HEK293 (cell line): ENCODE data around the gene FOXN1.

Source experiments
- MYNN ChIP-seq: fragments of 450-650 bp; formaldehyde crosslinking; IDR thresholded peaks from 2 replicates; pipeline ENCODE4 v1.5.1; 2016; ENCODE audit warnings: missing biosample characterization, missing genetic modification characterization, borderline replicate concordance
- SALL2 ChIP-seq: fragments of 450-650 bp; formaldehyde crosslinking; IDR thresholded peaks from 2 replicates; pipeline ENCODE4 v1.5.0; 2017; ENCODE audit warnings: missing biosample characterization, mild to moderate bottlenecking, missing genetic modification characterization, borderline replicate concordance
- YY2 ChIP-seq: fragments of 450-650 bp; formaldehyde crosslinking; IDR thresholded peaks from 2 replicates; pipeline ENCODE4 v1.5.1; 2016; ENCODE audit warnings: missing biosample characterization, missing genetic modification characterization
- ZBTB17 ChIP-seq: fragments of 450-650 bp; formaldehyde crosslinking; IDR thresholded peaks from 2 replicates; pipeline ENCODE4 v1.5.1; 2016; ENCODE audit warnings: missing biosample characterization, missing genetic modification characterization
- ZBTB7A ChIP-seq: fragments of 450-650 bp; formaldehyde crosslinking; IDR thresholded peaks from 2 replicates; pipeline ENCODE4 v1.5.1; 2016; ENCODE audit warnings: low read depth, missing biosample characterization, missing genetic modification characterization
- ZNF10 ChIP-seq: fragments of 450-650 bp; formaldehyde crosslinking; IDR thresholded peaks from 2 replicates; pipeline ENCODE4 v1.5.1; 2017; ENCODE audit warnings: missing biosample characterization, missing genetic modification characterization
- ZNF24 ChIP-seq: fragments of 450-650 bp; formaldehyde crosslinking; IDR thresholded peaks from 2 replicates; pipeline ENCODE4 v1.5.1; 2016; ENCODE audit warnings: missing biosample characterization, missing genetic modification characterization
- ZNF335 ChIP-seq: fragments of 450-650 bp; formaldehyde crosslinking; conservative IDR thresholded peaks from 2 replicates; pipeline ENCODE4 v1.5.1; 2016; ENCODE audit warnings: missing biosample characterization, missing genetic modification characterization
- ZNF629 ChIP-seq: fragments of 450-650 bp; formaldehyde crosslinking; IDR thresholded peaks from 2 replicates; pipeline ENCODE4 v1.5.1; 2017; ENCODE audit warnings: missing biosample characterization, missing genetic modification characterization
- ZSCAN16 ChIP-seq: fragments of 450-650 bp; formaldehyde crosslinking; IDR thresholded peaks from 2 replicates; pipeline ENCODE4 v1.5.1; 2016; ENCODE audit warnings: missing biosample characterization, missing genetic modification characterization
- TF ChIP-seq, protein P1 (sequence below): fragments of 450-650 bp; formaldehyde crosslinking; IDR thresholded peaks from 2 replicates; pipeline ENCODE4 v1.5.1; 2016; ENCODE audit warnings: missing biosample characterization, missing genetic modification characterization
- TF ChIP-seq, protein P2 (sequence below): fragments of 450-650 bp; formaldehyde crosslinking; IDR thresholded peaks from 2 replicates; pipeline ENCODE4 v1.5.1; 2016; ENCODE audit warnings: missing biosample characterization, missing genetic modification characterization, low read depth

GRCh38 chr17:28511858-28512461 is 5.8 kb downstream of the FOXN1 start:
- TF ChIP-seq ZBTB7A (no peak), ZNF24 (tag by site-specific recombination) (no peak), SALL2 (no peak), MYNN (no peak), ZNF335 (tag by site-specific recombination) (no peak), ZBTB17 (tag by site-specific recombination) (no peak), ZNF10 (tag by site-specific recombination) (no peak), ZNF629 (tag by site-specific recombination) (no peak), YY2 (tag by site-specific recombination) (no peak), ZSCAN16 (tag by site-specific recombination) (no peak)
- TF ChIP-seq, protein P1, sequence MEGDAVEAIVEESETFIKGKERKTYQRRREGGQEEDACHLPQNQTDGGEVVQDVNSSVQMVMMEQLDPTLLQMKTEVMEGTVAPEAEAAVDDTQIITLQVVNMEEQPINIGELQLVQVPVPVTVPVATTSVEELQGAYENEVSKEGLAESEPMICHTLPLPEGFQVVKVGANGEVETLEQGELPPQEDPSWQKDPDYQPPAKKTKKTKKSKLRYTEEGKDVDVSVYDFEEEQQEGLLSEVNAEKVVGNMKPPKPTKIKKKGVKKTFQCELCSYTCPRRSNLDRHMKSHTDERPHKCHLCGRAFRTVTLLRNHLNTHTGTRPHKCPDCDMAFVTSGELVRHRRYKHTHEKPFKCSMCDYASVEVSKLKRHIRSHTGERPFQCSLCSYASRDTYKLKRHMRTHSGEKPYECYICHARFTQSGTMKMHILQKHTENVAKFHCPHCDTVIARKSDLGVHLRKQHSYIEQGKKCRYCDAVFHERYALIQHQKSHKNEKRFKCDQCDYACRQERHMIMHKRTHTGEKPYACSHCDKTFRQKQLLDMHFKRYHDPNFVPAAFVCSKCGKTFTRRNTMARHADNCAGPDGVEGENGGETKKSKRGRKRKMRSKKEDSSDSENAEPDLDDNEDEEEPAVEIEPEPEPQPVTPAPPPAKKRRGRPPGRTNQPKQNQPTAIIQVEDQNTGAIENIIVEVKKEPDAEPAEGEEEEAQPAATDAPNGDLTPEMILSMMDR (tag by site-specific recombination), result no peak
- TF ChIP-seq, protein P2, sequence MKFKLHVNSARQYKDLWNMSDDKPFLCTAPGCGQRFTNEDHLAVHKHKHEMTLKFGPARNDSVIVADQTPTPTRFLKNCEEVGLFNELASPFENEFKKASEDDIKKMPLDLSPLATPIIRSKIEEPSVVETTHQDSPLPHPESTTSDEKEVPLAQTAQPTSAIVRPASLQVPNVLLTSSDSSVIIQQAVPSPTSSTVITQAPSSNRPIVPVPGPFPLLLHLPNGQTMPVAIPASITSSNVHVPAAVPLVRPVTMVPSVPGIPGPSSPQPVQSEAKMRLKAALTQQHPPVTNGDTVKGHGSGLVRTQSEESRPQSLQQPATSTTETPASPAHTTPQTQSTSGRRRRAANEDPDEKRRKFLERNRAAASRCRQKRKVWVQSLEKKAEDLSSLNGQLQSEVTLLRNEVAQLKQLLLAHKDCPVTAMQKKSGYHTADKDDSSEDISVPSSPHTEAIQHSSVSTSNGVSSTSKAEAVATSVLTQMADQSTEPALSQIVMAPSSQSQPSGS, result no peak
